Liver (tissue), 9 donors: ENCODE results near the gene PPME1. TPM values are rescaled to one million over a fixed set of nuclear protein-coding genes. Genes with fewer than 3 reads are reported as not detected.

Experiments
- DNase-seq: peaks from one replicate; pipeline ENCODE4 v3.0.0-alpha.2; 2017; ENCODE audit warnings: low spot score
- H3K27ac ChIP-seq, 2 donors: one replicate each; pipeline ENCODE4 v1.7.0; 2013; ENCODE audit warnings: inconsistent platforms in 2 of 2, low read length in 2 of 2, control low read depth in 1 of 2, low read depth in 1 of 2, mild to moderate bottlenecking in 1 of 2
- H3K27me3 ChIP-seq, 4 donors: one replicate each; pipeline versions ENCODE4 v1.6.1 to v1.7.0; 2013; ENCODE audit warnings: low read length in 3 of 4, inconsistent platforms in 1 of 4, mild to moderate bottlenecking in 1 of 4, moderate library complexity in 1 of 4; ENCODE audit not compliant: control insufficient read depth in 4 of 4, insufficient read depth in 4 of 4
- H3K36me3 ChIP-seq, 4 donors: one replicate each; pipeline versions ENCODE4 v1.6.1 to v1.7.0; 2013; ENCODE audit warnings: low read length in 3 of 4, mild to moderate bottlenecking in 3 of 4, low read depth in 1 of 4, moderate library complexity in 1 of 4; ENCODE audit not compliant: control insufficient read depth in 4 of 4, insufficient read depth in 3 of 4
- H3K4me1 ChIP-seq, 4 donors: one replicate each; pipeline versions ENCODE4 v1.6.1 to v1.7.0; 2013; ENCODE audit warnings: low read length in 3 of 4, mild to moderate bottlenecking in 3 of 4, moderate library complexity in 1 of 4; ENCODE audit not compliant: control insufficient read depth in 4 of 4, insufficient read depth in 4 of 4
- H3K4me3 ChIP-seq, 3 donors: one replicate each; pipeline versions ENCODE4 v1.6.1 to v1.7.0; 2013; ENCODE audit warnings: low read length in 3 of 3, control low read depth in 1 of 3, low read depth in 1 of 3, mild to moderate bottlenecking in 1 of 3
- H3K9ac ChIP-seq, 2 donors: one replicate each; pipeline ENCODE4 v1.7.0; 2013; ENCODE audit warnings: low read length in 2 of 2, mild to moderate bottlenecking in 2 of 2, moderate library complexity in 2 of 2, control low read depth in 1 of 2, low read depth in 1 of 2
- H3K9me3 ChIP-seq, 4 donors: one replicate each; pipeline versions ENCODE4 v1.6.1 to v1.7.0; 2013; ENCODE audit warnings: low read length in 3 of 4; ENCODE audit not compliant: control insufficient read depth in 4 of 4
- CTCF ChIP-seq: fragments of 150-350 bp; IDR thresholded peaks from 2 replicates; pipeline ENCODE4 v1.5.1; 2017; ENCODE audit warnings: improper control_type of control experiment, low read depth, low read length; ENCODE audit not compliant: missing input control
- EGR1 ChIP-seq, 2 donors: IDR thresholded peaks; 2 replicates each; pipeline ENCODE4 v1.6.1; 2016 to 2018; ENCODE audit warnings: antibody characterized with exemption in 2 of 2, low read depth in 2 of 2
- FOXA1 ChIP-seq: IDR thresholded peaks from 2 replicates; pipeline ENCODE4 v1.6.1; 2016; ENCODE audit warnings: antibody characterized with exemption
- FOXA2 ChIP-seq: IDR thresholded peaks from 2 replicates; pipeline ENCODE4 v1.6.1; 2016; ENCODE audit warnings: antibody characterized with exemption
- HNF4A ChIP-seq, 2 donors: conservative IDR thresholded peaks; 2 replicates each; pipeline ENCODE4 v1.6.1; 2016; ENCODE audit warnings: antibody characterized with exemption in 2 of 2, mild to moderate bottlenecking in 2 of 2
- HNF4G ChIP-seq: IDR thresholded peaks from 2 replicates; pipeline ENCODE4 v1.6.1; 2016; ENCODE audit warnings: antibody characterized with exemption
- JUND ChIP-seq, 2 donors: IDR thresholded peaks; 2 replicates each; pipeline ENCODE4 v1.6.1; 2016; ENCODE audit warnings: antibody characterized with exemption in 2 of 2
- MAX ChIP-seq: IDR thresholded peaks from 2 replicates; pipeline ENCODE4 v1.6.1; 2016; ENCODE audit warnings: antibody characterized with exemption
- NR2F2 ChIP-seq: IDR thresholded peaks from 2 replicates; pipeline ENCODE4 v1.6.1; 2016; ENCODE audit warnings: antibody characterized with exemption
- RAD21 ChIP-seq, 2 donors: IDR thresholded peaks; 2 replicates each; pipeline ENCODE4 v1.6.1; 2016; ENCODE audit warnings: antibody characterized with exemption in 2 of 2, mild to moderate bottlenecking in 2 of 2
- RXRA ChIP-seq, 2 donors: IDR thresholded peaks; 2 replicates each; pipeline ENCODE4 v1.6.1; 2017 to 2018; ENCODE audit warnings: antibody characterized with exemption in 2 of 2, mild to moderate bottlenecking in 1 of 2
- SP1 ChIP-seq: IDR thresholded peaks from 2 replicates; pipeline ENCODE4 v1.6.1; 2018; ENCODE audit warnings: antibody characterized with exemption, mild to moderate bottlenecking
- YY1 ChIP-seq: IDR thresholded peaks from 2 replicates; pipeline ENCODE4 v1.6.1; 2016; ENCODE audit warnings: antibody characterized with exemption, mild to moderate bottlenecking
- WGBS: extraction: QIAGEN DNeasy Blood & Tissue Kit; methylation state at CpG from one replicate; pipeline ENCODE4 v1.1.7; 2013; 5-methylcytosine and 5-hydroxymethylcytosine counted together
- polyA plus RNA-seq, 2 donors: library from polyadenylated mRNA; stranded (reverse) in 1 of 2; unstranded in 1 of 2; fragments of 200-250 nt in 1 of 2; fragments of >200 nt in 1 of 2; fragmentation: Nextera tagmentation in 1 of 2; extraction: Ambion mirVana in 1 of 2; gene quantifications; one replicate each; pipeline versions ENCODE4 v1.2.1 to v1.2.3, GENCODE V29; 2013 to 2015
- total RNA-seq, 2 donors: library from RNA; depleted of rRNA; stranded (reverse); fragments of >200 nt; gene quantifications; one replicate each; pipeline ENCODE4 v1.2.3, GENCODE V29; 2014
- donor health status: healthy.
- donor health status: healthy.
- donor health status: healthy.
- donor health status: healthy.
- donor health status: healthy.

PPME1 gene
- total and polyA plus RNA-seq, 4 donors, result 9.1 to 47.4 (median 13.6) TPM

- DNase-seq, result no peak
- Histone ChIP-seq H3K4me3 (no peak overlapping the region), H3K36me3 (peaks cover 11 to 21% (median 13%) of the 10 kb centered on the region in 4 donors), H3K9ac (no peak overlapping the region), H3K27ac (no peak overlapping the region), H3K27me3 (no peaks in the 10 kb centered on the region), H3K4me1 (no peaks in the 10 kb centered on the region), H3K9me3 (no peaks in the 10 kb centered on the region)
- no peak for TF ChIP-seq JUND (IDR thresholded peaks at IDR 0.05)
- TF ChIP-seq RAD21 (IDR thresholded peaks at IDR 0.05), result no peak
- no peak for TF ChIP-seq EGR1 (IDR thresholded peaks at IDR 0.05; ENCODE audit: low read depth in 2 of 2)
- TF ChIP-seq HNF4G, result no peak
- TF ChIP-seq NR2F2, result no peak
- TF ChIP-seq MAX, result no peak
- TF ChIP-seq SP1, result no peak
- no peak for TF ChIP-seq FOXA2
- TF ChIP-seq FOXA1, result no peak
- TF ChIP-seq CTCF, result no peak
- no peak for TF ChIP-seq YY1
- TF ChIP-seq RXRA (IDR thresholded peaks at IDR 0.05), result no peak
Measured at GRCh38 chr11:74208507-74208906, 37.4 kb downstream of the PPME1 start.

- no peak overlapping the region for H3K27ac ChIP-seq
- no peaks in the 10 kb centered on the region for H3K4me1 ChIP-seq
- peaks cover 4 to 21% (median 9%) of the 10 kb centered on the region in 4 donors for H3K36me3 ChIP-seq
- no peaks in the 10 kb centered on the region for H3K27me3 ChIP-seq
- H3K9ac ChIP-seq, result no peak overlapping the region
- no peak for DNase-seq
- H3K4me3 ChIP-seq, result no peak overlapping the region
- no peak for TF ChIP-seq HNF4A (conservative IDR thresholded peaks at IDR 0.05)
- WGBS, result over 99% methylated on average over 2 of the region's 2 CpGs
- no peaks in the 10 kb centered on the region for H3K9me3 ChIP-seq
Measured at GRCh38 chr11:74212533-74212932, 41.4 kb downstream of the PPME1 start.

- no peak for DNase-seq
- Histone ChIP-seq H3K27me3 (no peaks in the 10 kb centered on the region), H3K9me3 (no peaks in the 10 kb centered on the region), H3K4me1 (no peaks in the 10 kb centered on the region), H3K4me3 (no peak overlapping the region), H3K27ac (no peak overlapping the region), H3K36me3 (no peaks in the 10 kb centered on the region), H3K9ac (no peak overlapping the region)
- WGBS, result 97% methylated on average over 1 of the region's 1 CpG
- TF ChIP-seq FOXA2, result no peak
- TF ChIP-seq FOXA1, result no peak
Measured at GRCh38 chr11:74220376-74220775, 49.3 kb downstream of the PPME1 start.

DNA sequence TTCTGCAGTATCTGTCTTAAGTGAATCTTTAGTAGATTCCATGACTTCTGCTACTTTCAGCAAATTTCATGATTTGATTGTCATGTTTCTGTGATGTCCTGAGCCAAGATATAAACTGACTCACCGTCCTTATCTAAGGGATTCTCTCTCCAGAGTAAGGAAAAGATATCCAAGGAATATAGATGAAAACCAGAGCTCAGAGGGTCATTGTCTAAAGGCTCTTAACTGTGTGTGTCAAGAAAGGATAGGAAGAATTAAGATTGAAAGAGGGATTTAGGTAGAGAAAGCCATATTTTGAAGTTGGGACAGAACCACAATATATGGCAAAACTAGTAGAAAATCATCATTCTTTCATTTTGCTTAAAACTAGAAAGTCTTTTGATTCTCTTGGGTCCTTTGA is 50.7 kb downstream of the PPME1 start:
- Histone ChIP-seq H3K9me3 (no peaks in the 10 kb centered on the region), H3K4me1 (no peaks in the 10 kb centered on the region), H3K4me3 (no peak overlapping the region), H3K36me3 (no peaks in the 10 kb centered on the region), H3K27ac (no peak overlapping the region), H3K27me3 (no peaks in the 10 kb centered on the region), H3K9ac (no peak overlapping the region)
- no peak for DNase-seq
- TF ChIP-seq EGR1 (IDR thresholded peaks at IDR 0.05; ENCODE audit: low read depth in 2 of 2) (no peak), HNF4G (no peak), FOXA1 (no peak), FOXA2 (no peak), CTCF (no peak), HNF4A (conservative IDR thresholded peaks at IDR 0.05) (no peak)
- WGBS, result 82% methylated on average over 1 of the region's 1 CpG
